CD8-positive, alpha-beta memory T cell (primary cell): Measurements from ENCODE around the gene ALDH9A1. TPM values are rescaled to one million over a fixed set of nuclear protein-coding genes. Genes with fewer than 3 reads are reported as not detected.
A peak's percentile ranks its signal among the peaks of the same experiment; 100 is the strongest.
"Not testable (repeated sequence)": the region's sequence is repeated elsewhere in the genome, so short reads cannot be mapped to it uniquely, and the experiment has no call there.

ENCODE experiments used
- CTCF ChIA-PET: fragments of 350-600 bp; sonication (Branson Sonifier 250); formaldehyde crosslinking; loops from one replicate; lab custom pipeline; 2021; ENCODE audit warnings: antibody characterized with exemption; lab: Charles Lee
- POLR2A ChIA-PET: fragments of 350-600 bp; sonication (Branson Sonifier 250); formaldehyde crosslinking; loops from one replicate; lab custom pipeline; 2021; ENCODE audit warnings: antibody characterized with exemption; lab: Charles Lee
- DNase-seq, 5 donors: peaks; one replicate each; pipeline versions ENCODE4 v3.0.0 to v3.0.0-alpha.2; 2020 to 2022; ENCODE audit warnings: mixed read lengths in 1 of 5
- H3K27ac ChIP-seq: one replicate; pipeline ENCODE4 v1.7.0; 2013; ENCODE audit warnings: low read depth, mild to moderate bottlenecking, low read length, moderate library complexity
- H3K27me3 ChIP-seq: 2 replicates; pipeline ENCODE4 v1.7.0; 2013; ENCODE audit warnings: low read length, mild to moderate bottlenecking; ENCODE audit not compliant: insufficient read depth, poor library complexity, severe bottlenecking
- H3K36me3 ChIP-seq: 2 replicates; pipeline ENCODE4 v1.7.0; 2013; ENCODE audit warnings: mild to moderate bottlenecking, low read length, moderate library complexity; ENCODE audit not compliant: insufficient read depth
- H3K4me1 ChIP-seq: 2 replicates; pipeline ENCODE4 v1.7.0; 2013; ENCODE audit warnings: mild to moderate bottlenecking, low read length, moderate library complexity; ENCODE audit not compliant: insufficient read depth
- H3K4me3 ChIP-seq: 2 replicates; pipeline ENCODE4 v1.7.0; 2013; ENCODE audit warnings: mild to moderate bottlenecking, low read length
- H3K9me3 ChIP-seq: 2 replicates; pipeline ENCODE4 v1.7.0; 2013; ENCODE audit warnings: mild to moderate bottlenecking, low read length
- H3K27ac Mint-ChIP-seq, 8 donors: one replicate each; pipeline ENCODE4 v1.8.0; 2020 to 2021; ENCODE audit warnings: mixed read lengths in 8 of 8, mild to moderate bottlenecking in 6 of 8, inconsistent platforms in 3 of 8, moderate library complexity in 3 of 8
- H3K27me3 Mint-ChIP-seq, 2 donors: one replicate each; pipeline ENCODE4 v1.8.0; 2020 to 2021; ENCODE audit warnings: mixed read lengths in 2 of 2, mild to moderate bottlenecking in 1 of 2, moderate library complexity in 1 of 2
- H3K36me3 Mint-ChIP-seq, 3 donors: one replicate each; pipeline ENCODE4 v1.8.0; 2020 to 2021; ENCODE audit warnings: mixed read lengths in 3 of 3, inconsistent platforms in 1 of 3, mild to moderate bottlenecking in 1 of 3
- H3K4me1 Mint-ChIP-seq, 3 donors: one replicate each; pipeline ENCODE4 v1.8.0; 2020 to 2021; ENCODE audit warnings: mixed read lengths in 3 of 3, inconsistent platforms in 1 of 3, mild to moderate bottlenecking in 1 of 3
- H3K4me3 Mint-ChIP-seq, 7 donors: one replicate each; pipeline ENCODE4 v1.8.0; 2020 to 2021; ENCODE audit warnings: mixed read lengths in 7 of 7, mild to moderate bottlenecking in 6 of 7, moderate library complexity in 4 of 7, inconsistent platforms in 2 of 7
- H3K9me3 Mint-ChIP-seq, 5 donors: one replicate each; pipeline ENCODE4 v1.8.0; 2020 to 2022; ENCODE audit warnings: mixed read lengths in 5 of 5, mild to moderate bottlenecking in 3 of 5, moderate library complexity in 2 of 5, inconsistent platforms in 1 of 5
- polyA plus RNA-seq: library from polyadenylated mRNA; unstranded; fragments of 300-500 nt; fragmentation: Illumina TruSeq; gene quantifications from one replicate; pipeline ENCODE4 v1.2.3, GENCODE V29; 2021
- total RNA-seq, 2 experiments: library from RNA; stranded (reverse); gene quantifications; one replicate each; pipeline ENCODE4 v1.2.3, GENCODE V29; 2021

ALDH9A1 gene
- total and polyA plus RNA-seq, 3 experiments from 2014 or later, result 42.9 to 101 (median 44.4) TPM

DNA sequence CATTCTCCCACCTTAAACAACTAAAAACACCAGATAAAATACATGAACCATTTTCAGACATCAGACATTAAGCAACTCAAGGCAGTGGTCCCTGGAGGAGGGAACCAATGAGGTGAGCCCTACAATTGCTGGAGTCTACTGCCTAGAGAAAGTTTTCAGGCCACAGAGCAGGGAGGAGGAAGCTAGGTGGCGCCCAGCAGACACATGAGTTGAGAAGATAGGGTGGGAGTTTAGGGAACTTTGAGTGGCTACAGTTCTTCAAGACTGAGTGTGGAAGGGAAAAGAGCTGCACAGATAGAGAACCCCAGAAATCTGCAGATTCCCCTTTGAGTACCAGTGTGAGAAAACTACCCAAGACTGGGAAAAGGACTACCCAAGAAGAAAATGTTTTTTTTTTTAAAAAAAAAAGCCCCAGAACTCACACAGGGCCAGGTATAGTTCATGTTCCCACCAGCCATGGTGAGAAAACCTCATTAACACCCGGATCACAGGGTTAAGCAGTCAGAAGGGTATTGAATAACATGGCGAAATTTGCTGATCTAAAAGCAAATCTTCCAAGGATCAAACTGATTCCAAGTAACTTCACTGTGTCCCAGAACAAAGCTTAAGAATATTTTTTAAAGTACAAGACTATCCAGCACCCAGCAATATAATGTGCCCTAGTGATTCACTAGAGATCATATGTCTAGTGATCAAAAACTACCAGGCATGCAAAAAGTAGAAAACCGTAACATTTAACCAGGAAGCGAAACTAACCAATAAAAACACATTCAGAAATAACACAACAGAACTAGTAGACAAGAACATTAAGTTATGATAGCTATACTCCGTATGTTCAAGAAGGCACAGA, 12.0 kb downstream of the ALDH9A1 start:
- DNase-seq, result no peak
- H3K36me3 Mint-ChIP-seq, result peaks cover 11 to 71% (median 24%) of the 10 kb centered on the region in 3 donors

DNA sequence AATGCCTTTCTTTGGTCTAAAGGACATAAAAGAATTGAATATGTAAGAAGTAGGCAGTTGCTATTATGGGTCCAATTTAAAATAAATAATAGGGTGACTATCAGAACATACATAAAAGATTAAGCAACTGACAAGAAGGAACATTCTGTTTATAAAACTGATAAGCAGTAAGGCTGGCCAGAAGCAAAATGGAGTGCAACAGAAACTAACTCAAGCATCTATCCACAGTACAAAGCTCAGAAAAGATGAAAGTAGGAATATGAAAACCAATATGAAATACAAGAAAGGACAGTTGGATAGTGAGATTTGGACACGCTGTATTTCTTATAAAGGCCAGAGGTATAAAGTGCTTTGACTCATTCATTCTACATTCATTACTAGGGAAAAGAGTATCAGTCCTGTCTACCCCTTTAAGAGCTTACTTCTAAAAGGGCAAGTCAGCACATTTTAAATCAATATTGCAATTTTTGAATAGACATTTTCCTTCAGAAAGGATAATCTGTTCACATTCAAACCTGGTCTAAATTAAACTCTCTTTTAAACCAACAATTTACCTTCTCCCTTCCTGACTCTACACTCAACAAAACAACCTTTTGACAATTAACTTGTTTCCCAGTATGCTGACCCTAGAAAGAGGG, 14.4 kb downstream of the ALDH9A1 start:
- POLR2A ChIA-PET, result no interaction called here
- H3K4me3 ChIP-seq, result no peak overlapping the region
- H3K4me3 Mint-ChIP-seq, result no peak overlapping the region
- H3K36me3 Mint-ChIP-seq, result peaks cover 24 to 80% (median 38%) of the 10 kb centered on the region in 3 donors
- H3K4me1 Mint-ChIP-seq, result peaks cover 46 to 72% (median 58%) of the 10 kb centered on the region in 3 donors
- H3K27ac ChIP-seq, result no peak overlapping the region
- no peaks in the 10 kb centered on the region for H3K9me3 Mint-ChIP-seq
- CTCF ChIA-PET, result interaction anchor here (0.8 kb wide), 1 partner anchor 53 kb away, joined by 3 read pairs; the partner anchor contains the start of gene MGST3
- no peaks in the 10 kb centered on the region for H3K27me3 ChIP-seq
- DNase-seq, result no peak
- peak overlapping the region in 6 of 8 donors; percentile 7 to 74 (median 40) for H3K27ac Mint-ChIP-seq
- H3K27me3 Mint-ChIP-seq, result no peaks in the 10 kb centered on the region
- peaks cover 31% of the 10 kb centered on the region for H3K36me3 ChIP-seq
- peaks cover 17% of the 10 kb centered on the region for H3K4me1 ChIP-seq
- no peaks in the 10 kb centered on the region for H3K9me3 ChIP-seq

More for the DNA sequence above, 12.0 kb downstream of the ALDH9A1 start:
- CTCF ChIA-PET, result interaction anchor here (0.7 to 1.3 kb wide), 2 partner anchors 12 to 42 kb away, joined by 3 read pairs; no protein-coding TSS in a partner anchor
- POLR2A ChIA-PET, result no interaction called here
- Histone ChIP-seq H3K36me3 (peaks cover 20% of the 10 kb centered on the region), H3K27me3 (no peaks in the 10 kb centered on the region), H3K9me3 (no peaks in the 10 kb centered on the region), H3K27ac (no peak overlapping the region), H3K4me3 (no peak overlapping the region), H3K4me1 (peaks cover 17% of the 10 kb centered on the region)
- Mint-ChIP-seq H3K4me1 (peaks cover 49 to 62% (median 62%) of the 10 kb centered on the region in 3 donors), H3K27ac (peak overlapping the region; percentile 27 to 84 (median 70)), H3K9me3 (no peaks in the 10 kb centered on the region), H3K4me3 (peak overlapping the region in 5 of 7 donors; percentile 19 to 87 (median 38)), H3K27me3 (no peaks in the 10 kb centered on the region)

DNA sequence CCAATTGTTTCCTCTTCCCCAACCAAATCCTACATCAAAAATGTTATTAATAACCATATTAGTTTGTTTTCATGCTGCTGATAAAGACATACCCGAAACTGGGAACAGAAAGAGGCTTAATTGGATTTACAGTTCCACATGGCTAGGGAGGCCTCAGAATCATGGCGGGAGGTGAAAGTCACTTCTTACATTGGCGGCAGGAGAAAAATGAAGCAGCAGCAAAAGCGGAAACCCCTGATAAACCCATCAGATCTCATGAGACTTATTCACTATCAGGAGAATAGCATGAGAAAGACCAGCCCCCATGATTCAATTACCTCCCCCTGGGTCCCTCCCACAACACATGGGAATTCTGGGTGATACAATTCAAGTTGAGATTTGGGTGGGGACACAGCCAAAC, 17.6 kb downstream of the ALDH9A1 start:
- H3K9me3 Mint-ChIP-seq, DNase-seq, H3K9me3 ChIP-seq, H3K4me3 ChIP-seq, H3K27me3 ChIP-seq, H3K4me3 Mint-ChIP-seq, H3K27me3 Mint-ChIP-seq, POLR2A ChIA-PET, H3K27ac ChIP-seq, H3K4me1 ChIP-seq, CTCF ChIA-PET: not testable (repeated sequence)
- H3K36me3 ChIP-seq, result peaks cover 29% of the 10 kb centered on the region
- peak overlapping the region in 4 of 8 donors; percentile 6 to 55 (median 14) for H3K27ac Mint-ChIP-seq
- H3K36me3 Mint-ChIP-seq, result peaks cover 20 to 77% (median 39%) of the 10 kb centered on the region in 3 donors
- peaks cover 32 to 57% (median 40%) of the 10 kb centered on the region in 3 donors for H3K4me1 Mint-ChIP-seq

DNA sequence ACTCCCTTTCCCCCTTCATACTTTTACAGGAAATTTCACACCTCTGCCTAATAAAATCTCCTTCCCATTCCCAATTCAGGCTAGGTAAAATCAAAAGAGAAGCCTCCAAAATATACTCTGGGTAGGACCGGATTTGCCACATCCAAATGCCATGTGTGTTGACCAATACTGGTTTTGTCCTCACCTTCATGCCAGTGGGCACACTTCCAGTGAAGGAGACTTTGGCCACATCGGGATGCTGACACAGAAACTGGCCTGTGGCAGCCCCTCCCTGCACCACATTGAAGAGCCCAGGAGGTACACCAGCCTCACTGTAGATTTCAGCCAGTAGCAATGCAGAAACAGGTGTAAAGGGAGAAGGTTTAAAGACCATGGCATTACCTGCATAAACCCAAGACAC, 18.1 kb downstream of the ALDH9A1 start:
- Histone ChIP-seq H3K36me3 (peaks cover 33% of the 10 kb centered on the region), H3K4me3 (no peak overlapping the region), H3K4me1 (peaks cover 4% of the 10 kb centered on the region), H3K9me3 (no peaks in the 10 kb centered on the region), H3K27me3 (no peaks in the 10 kb centered on the region), H3K27ac (no peak overlapping the region)
- Mint-ChIP-seq H3K27me3 (no peaks in the 10 kb centered on the region), H3K4me1 (peaks cover 27 to 54% (median 35%) of the 10 kb centered on the region in 3 donors), H3K4me3 (no peak overlapping the region), H3K9me3 (no peaks in the 10 kb centered on the region), H3K36me3 (peaks cover 20 to 77% (median 39%) of the 10 kb centered on the region in 3 donors), H3K27ac (peak overlapping the region in 7 of 8 donors; percentile 11 to 69 (median 12))
- DNase-seq, result no peak
- POLR2A ChIA-PET, result no interaction called here
- CTCF ChIA-PET, result no interaction called here

DNA sequence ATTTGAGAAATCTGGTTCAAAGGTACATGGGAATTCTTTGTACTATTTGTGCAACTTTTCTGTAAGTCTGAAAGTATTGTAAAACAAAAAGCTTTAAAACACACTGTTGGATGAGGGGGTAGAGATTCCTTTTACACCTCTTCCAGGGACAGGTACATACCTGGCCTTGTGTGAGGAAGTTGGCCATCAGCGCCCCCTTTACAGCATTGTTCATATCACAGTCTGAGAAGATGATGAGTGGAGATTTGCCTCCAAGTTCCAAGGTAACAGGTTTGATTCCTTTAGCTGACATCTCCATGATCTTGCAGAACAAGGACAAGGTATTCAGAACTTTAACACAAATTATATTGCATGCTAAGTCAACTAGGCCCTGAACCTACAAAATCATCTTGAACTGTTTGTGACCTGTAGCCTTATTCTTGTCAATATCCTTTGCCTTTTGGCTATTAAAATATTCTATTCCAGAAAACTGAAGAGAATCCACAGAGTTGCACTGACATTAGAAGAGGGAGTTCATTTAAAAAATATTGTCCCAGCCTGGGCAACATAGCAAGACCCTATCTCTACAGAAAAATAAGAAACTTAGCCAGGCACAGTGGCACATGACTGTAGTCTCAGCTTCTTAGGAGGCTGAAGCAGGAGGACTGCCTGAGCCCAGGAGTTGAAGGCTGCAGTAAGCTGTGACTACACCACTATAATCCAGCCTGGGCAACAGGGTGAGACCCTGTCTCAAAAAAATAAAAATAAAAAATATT, 18.9 kb downstream of the ALDH9A1 start:
- Histone ChIP-seq H3K27me3 (no peaks in the 10 kb centered on the region), H3K4me3 (no peak overlapping the region), H3K36me3 (peaks cover 33% of the 10 kb centered on the region), H3K4me1 (peaks cover 4% of the 10 kb centered on the region), H3K9me3 (no peaks in the 10 kb centered on the region), H3K27ac (no peak overlapping the region)
- ChIA-PET POLR2A (no interaction called here), CTCF (no interaction called here)
- H3K9me3 Mint-ChIP-seq, result no peaks in the 10 kb centered on the region
- no peak for DNase-seq
- no peak overlapping the region for H3K4me3 Mint-ChIP-seq
- H3K27me3 Mint-ChIP-seq, result no peaks in the 10 kb centered on the region
- peaks cover 18 to 48% (median 27%) of the 10 kb centered on the region in 3 donors for H3K4me1 Mint-ChIP-seq
- H3K36me3 Mint-ChIP-seq, result peaks cover 20 to 75% (median 39%) of the 10 kb centered on the region in 3 donors
- H3K27ac Mint-ChIP-seq, result peak overlapping the region; percentile 12 to 87 (median 72)

DNA sequence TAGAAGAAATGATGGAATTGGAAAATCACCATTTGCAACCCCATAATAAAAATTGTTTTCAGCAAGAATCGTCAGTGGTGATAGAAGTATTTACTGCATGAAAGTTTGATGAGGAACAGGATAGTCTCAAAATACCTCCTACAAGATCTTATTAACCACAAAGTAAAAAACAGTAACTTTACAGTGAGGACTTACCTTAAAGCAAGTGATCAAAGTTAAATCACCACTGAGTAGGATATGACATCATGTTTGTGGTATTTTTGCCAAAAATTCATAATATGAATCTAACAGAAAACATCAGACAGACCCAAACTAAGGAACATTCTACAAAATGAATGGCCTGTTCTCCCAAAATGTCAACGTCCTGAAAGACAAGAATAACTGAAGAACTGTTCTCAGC, 19.9 kb downstream of the ALDH9A1 start:
- Histone ChIP-seq H3K4me3 (no peak overlapping the region), H3K9me3 (no peaks in the 10 kb centered on the region), H3K27ac (no peak overlapping the region), H3K36me3 (peaks cover 33% of the 10 kb centered on the region), H3K27me3 (no peaks in the 10 kb centered on the region), H3K4me1 (peaks cover 4% of the 10 kb centered on the region)
- ChIA-PET POLR2A (no interaction called here), CTCF (no interaction called here)
- Mint-ChIP-seq H3K4me1 (peaks cover 11 to 39% (median 19%) of the 10 kb centered on the region in 3 donors), H3K27ac (peak overlapping the region in 6 of 8 donors; percentile 25 to 87 (median 76)), H3K9me3 (no peaks in the 10 kb centered on the region), H3K27me3 (no peaks in the 10 kb centered on the region), H3K36me3 (peaks cover 20 to 76% (median 41%) of the 10 kb centered on the region in 3 donors), H3K4me3 (no peak overlapping the region)
- DNase-seq, result peak in 1 of 5 donors; percentile 27

DNA sequence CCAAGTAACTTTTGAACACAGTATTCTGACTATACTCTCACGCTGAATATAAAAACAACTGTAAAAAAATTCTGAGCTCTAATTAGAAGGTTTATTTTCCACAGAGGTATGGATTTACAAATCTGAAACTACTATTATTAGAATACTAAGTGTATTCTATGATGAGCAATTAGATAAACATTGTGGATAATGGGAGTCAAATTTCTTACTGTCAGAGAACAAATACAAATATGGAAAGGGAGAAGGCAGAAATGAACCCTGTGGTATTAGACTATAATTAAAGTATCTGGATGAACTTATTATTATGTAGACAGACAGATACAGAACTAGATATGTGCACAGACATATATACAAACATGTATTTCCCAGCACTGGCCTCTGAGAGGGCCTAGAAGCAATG, 22.6 kb downstream of the ALDH9A1 start:
- H3K27ac ChIP-seq, result no peak overlapping the region
- peaks cover 24% of the 10 kb centered on the region for H3K36me3 ChIP-seq
- peaks cover 8 to 74% (median 51%) of the 10 kb centered on the region in 3 donors for H3K36me3 Mint-ChIP-seq

More for the DNA sequence above, 22.6 kb downstream of the ALDH9A1 start:
- peak overlapping the region in 1 of 8 donors; percentile 50 for H3K27ac Mint-ChIP-seq
- H3K4me1 Mint-ChIP-seq, result peaks cover 9 to 30% (median 22%) of the 10 kb centered on the region in 3 donors
- Histone ChIP-seq H3K4me1 (peaks cover 4% of the 10 kb centered on the region), H3K4me3 (no peak overlapping the region), H3K27me3 (no peaks in the 10 kb centered on the region), H3K9me3 (no peaks in the 10 kb centered on the region)
- CTCF ChIA-PET, result no interaction called here
- H3K27me3 Mint-ChIP-seq, result no peaks in the 10 kb centered on the region
- DNase-seq, result no peak
- no peaks in the 10 kb centered on the region for H3K9me3 Mint-ChIP-seq
- H3K4me3 Mint-ChIP-seq, result no peak overlapping the region
- POLR2A ChIA-PET, result no interaction called here
